NB4 (cell line): ENCODE data around the gene ZBTB7B.

Experiments
- POLR2A ChIP-seq: IDR thresholded peaks from 2 replicates; pipeline ENCODE4 v1.6.1; 2011; ENCODE audit warnings: mild to moderate bottlenecking; ENCODE audit not compliant: insufficient read length; ENCODE audit errors: extremely low read depth
- TF ChIP-seq, protein P1 (sequence below): IDR thresholded peaks from one replicate; pipeline ENCODE4 v1.5.1; 2012; ENCODE audit warnings: low read depth, low read length
- TF ChIP-seq, protein P2 (sequence below): IDR thresholded peaks from 2 replicates; pipeline ENCODE4 v1.6.1; 2011; ENCODE audit warnings: low read depth, low read length

DNA sequence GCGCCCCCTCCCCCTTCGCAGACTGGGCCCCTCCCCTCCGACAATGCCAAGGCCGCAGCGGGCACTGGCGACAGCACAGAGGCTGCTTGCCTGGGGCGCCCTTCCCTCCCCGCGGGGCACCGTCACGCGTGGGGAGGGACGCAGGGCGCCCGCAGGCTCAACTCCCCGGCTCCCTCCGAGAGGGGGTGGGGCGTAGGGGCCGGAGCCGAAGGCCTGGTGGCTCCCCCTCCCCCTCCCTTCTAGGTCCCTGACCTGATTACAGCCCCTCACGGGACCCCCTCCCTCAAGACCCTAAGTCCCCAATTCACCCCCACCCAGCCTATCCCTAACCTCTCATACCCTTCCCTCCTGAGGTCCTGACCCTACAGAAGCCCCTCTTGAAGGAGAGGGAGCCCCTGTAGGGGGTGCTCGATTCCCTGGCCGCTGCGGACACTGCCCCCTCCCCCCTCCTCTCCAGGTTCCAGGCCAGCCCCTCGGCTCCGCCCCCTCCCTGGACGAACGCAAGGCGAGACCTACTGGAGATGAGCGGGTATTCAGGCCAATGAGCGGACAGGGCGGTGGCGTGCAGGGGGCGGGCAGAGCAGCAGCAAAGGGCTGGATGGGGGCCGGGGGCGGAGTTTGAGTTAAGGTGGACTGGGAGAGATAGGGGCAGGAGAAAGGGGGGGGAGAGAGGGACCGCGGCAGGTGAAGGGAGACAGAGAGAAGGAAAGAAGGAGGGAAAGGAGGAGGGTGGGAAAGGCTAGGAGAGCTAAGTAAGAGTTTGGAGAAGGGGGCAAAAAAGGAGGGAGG is 733 bp upstream of the ZBTB7B start:
- TF ChIP-seq, protein P1, sequence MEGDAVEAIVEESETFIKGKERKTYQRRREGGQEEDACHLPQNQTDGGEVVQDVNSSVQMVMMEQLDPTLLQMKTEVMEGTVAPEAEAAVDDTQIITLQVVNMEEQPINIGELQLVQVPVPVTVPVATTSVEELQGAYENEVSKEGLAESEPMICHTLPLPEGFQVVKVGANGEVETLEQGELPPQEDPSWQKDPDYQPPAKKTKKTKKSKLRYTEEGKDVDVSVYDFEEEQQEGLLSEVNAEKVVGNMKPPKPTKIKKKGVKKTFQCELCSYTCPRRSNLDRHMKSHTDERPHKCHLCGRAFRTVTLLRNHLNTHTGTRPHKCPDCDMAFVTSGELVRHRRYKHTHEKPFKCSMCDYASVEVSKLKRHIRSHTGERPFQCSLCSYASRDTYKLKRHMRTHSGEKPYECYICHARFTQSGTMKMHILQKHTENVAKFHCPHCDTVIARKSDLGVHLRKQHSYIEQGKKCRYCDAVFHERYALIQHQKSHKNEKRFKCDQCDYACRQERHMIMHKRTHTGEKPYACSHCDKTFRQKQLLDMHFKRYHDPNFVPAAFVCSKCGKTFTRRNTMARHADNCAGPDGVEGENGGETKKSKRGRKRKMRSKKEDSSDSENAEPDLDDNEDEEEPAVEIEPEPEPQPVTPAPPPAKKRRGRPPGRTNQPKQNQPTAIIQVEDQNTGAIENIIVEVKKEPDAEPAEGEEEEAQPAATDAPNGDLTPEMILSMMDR: peak; percentile 59
- TF ChIP-seq, protein P2, sequence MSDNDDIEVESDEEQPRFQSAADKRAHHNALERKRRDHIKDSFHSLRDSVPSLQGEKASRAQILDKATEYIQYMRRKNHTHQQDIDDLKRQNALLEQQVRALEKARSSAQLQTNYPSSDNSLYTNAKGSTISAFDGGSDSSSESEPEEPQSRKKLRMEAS: no peak
- no peak for TF ChIP-seq POLR2A
